Epidermal melanocyte (primary cell): ENCODE measurements around the gene NR1H3.

ENCODE experiments used
- DNase-seq: peaks from one replicate; pipeline ENCODE4 v3.0.0; 2011; ENCODE audit warnings: low spot score; ENCODE audit not compliant: insufficient read length

The NR1H3 gene

DNA sequence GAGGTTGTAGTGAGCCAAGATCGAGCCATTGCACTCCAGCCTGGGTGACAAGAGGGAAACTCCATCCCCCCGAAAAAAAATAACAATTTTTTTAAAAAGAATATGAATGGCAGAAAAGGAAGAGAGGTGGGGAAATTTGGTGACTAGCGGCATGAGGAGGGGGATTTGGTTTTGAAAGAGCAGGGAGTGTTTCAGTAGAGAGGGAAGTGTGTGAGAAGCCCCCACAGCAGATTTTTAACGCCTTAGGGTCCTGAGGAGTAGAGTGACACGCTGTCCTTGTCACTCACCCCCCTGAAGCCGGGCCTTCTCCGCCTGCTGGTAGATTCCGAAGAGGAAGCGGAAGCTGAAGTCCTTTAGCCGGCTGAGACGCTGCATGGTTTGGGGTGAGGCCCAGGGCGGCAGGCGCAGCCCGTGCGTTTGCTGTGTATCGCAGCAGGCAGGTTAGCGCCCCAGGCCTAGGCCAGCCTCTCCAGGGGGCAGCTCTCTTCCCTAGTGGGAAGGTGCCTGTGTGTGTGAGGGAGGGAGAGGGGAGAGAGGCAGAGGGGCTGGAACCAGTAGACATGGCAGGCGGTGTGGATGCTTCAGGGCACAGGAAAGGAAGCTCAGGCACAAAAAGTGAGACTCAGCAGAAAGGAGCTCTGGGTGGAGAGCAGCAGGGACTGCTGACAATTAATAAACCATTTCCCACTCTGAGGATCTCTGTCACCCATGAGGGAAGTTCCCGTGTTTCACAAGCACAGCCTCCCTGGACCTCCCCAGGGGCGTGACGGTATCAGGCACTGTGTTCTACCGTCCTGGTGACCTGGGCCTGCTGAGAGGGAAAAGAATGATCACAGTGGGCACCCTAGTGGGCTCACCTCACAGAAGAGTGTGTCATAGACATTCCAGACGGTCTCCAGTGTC, 13.1 kb upstream of the NR1H3 start:
- DNase-seq = no peak

DNA sequence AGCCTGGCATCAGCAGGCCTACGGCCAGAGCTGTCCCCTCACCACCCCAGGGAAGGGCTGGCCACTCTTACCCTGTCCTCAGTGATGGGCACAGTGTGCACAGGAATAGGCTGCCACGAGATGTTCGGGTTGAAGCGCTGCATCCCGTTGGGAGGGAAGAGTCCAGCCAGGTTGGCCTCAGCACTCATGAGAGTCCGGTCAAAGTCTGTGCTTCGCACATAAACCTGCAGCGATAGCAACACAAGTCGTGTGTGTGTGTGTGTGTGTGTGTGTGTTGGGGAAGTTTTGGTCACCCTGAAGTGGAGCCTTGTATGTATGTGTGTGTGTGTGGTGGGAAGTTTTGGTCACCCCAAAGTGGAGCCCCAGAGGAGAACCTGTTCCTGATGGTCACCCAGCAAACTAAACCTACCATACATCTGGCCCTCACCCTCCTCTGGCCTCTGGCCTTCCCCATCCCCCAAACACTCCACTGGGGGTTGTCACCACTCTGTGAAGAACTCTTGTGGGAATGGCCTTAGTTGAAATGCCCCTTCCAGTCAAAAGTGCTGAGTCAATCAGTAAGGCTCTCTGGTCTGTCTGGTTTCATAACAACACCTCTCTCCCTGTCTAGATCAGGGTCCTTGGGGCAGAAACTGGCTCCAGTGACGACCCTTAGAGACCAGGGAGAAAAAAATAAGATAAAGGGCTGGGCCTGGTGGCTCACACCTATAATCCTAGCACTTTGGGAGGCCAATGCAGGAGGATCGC, 12.0 kb upstream of the NR1H3 start:
- no peak for DNase-seq

DNA sequence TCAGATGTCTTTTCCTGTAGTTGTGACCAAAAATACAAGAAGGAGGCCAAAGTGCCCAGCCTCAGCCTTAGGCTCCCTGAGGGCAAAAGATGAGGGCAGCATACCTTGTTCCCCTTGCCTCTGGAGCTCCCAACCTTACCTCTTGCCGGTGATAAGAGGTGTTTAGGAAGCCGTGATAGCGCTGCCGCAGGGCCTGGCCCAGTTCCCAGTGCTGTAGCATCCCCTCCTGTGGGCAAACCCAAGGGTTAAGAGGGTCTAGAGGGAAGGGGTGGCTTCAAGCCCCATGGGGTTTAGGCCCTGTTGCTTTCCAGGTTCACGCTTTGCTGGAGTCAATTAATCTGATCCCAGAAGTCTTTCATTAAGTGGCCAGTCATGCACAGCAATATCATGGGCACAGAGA, 10.3 kb upstream of the NR1H3 start:
- no peak for DNase-seq

DNA sequence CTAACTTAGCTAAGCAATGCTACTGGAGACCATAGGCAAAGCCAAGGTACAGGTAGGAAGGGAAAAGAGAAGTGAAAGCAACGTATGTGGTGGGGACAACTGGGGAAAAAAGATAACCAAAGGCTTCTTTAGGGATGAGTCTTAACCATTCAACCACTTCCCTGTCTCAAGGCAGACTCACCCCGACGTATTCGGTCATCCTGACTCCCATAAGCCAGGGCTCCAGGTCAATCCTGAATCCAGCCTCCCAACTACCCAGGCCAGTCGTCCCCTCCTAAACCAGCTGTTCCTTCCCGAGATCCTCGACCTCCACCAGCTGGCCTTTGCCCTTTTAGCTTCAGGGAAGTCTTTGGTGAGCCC, 9.5 kb upstream of the NR1H3 start:
- DNase-seq = no peak

DNA sequence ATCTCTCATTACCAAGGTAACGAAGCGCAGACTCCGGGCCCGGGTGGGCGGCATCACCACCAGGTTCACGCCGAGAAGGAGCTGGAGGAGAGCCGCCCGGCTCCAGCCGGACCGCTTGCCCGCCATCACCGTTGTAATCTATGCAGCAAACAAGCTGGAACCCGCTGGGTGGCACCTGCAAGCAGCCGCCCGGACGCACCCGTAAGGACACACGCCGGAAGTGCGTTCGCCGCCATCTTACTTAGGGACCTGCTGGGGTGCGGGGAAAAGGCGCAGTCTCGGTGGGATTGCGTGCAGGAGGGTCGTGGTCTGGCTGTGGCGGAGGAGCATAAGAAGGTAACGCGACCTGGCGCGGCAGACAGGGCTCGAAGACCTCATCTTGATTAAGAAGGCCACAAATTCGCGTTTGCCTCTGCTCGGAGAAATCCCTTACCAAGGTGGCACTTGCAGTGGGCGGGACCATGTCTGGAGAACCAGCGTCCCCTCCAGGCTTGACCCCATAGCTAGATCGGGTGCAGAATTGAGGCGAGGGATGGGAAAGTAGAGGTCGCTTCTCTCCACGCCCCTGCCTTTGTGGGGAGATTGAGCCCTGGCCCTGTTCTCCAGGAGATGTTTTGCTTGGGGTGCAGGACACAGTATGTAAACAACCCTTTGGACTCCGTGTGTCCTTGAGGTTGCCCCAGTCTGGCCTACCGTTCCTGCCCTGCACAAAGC, 9.0 kb upstream of the NR1H3 start, which contains the start of gene ACP2:
Gene ACP2 (minus strand): TSS at position 151 of the 714 bp plus-strand sequence. CDS start 25 bp downstream, at position 126.
- DNase-seq = peak; percentile 50

DNA sequence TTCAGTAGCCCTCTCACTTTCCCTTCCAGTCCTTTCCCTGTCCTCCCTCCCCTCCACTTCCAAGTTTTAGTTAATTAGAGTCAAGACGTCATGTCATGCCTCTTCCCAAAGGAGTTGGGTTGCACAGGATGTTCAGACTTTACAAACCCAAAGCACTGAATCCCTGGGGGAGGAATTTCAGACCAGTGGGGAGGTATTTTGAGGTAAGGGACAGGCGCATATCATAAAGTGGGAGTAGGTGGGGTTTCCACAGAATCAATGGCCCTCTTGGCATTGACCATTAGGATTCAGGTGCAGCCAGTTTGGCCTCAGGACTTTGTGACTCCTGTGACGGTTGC, 8.4 kb upstream of the NR1H3 start:
- no peak for DNase-seq

DNA sequence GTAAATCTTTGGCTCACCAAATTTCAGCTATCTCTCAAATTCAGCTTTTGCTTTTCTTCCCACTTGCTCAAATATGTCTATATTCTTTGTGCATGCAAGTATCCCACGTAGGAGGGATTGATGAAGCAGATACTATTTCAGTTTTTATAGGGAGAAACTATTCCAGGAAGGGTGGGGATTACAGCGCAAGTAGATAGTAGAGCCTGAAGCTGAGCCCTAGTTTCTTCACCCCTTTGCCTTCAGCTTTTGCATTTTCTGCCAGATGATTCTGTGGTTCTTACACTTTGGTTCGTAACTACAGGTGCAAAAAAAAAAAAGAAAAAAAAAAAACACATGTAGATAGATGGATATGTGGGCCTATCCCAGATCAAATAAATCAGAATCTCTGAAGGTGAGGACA, 6.0 kb upstream of the NR1H3 start:
- no peak for DNase-seq

DNA sequence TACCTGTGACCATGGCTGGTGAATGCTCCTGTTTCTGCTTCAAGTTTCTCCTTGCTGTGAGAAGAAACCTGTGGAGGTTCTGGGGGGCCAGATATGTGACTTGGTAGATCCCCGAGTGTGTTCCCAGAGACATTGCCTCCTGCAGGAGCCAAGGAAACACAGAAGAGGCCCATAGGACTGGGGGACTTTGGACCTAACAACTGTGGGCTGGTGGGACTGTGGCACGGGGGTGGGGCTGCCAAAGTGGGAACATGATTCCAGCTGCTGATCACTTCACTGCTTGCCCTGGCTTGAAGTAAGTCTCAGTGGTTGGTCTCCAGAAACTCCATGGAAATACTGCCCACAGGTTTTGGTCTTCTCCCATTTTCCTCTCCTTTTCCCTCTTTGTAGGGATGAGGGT, 4.1 kb upstream of the NR1H3 start:
- DNase-seq = no peak

DNA sequence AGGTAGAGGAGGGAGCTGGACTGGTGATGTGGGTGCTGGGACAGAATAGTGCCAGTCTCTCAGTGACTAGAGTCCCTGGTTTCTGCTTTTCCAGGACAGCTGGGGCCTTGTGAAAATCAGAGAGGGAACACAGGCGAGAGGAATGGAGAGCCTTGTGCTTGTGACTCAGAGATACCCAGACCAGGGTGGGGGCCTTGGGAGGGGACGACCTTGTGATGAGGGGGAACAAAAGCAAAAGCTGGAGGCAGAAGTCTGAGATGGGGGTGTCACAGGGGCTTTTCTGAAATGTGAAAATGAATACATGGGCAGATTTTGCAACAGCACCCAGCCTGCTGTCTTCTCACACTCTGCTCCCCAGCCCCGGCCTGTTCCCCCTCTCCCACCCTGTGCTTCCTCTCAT, 3.4 kb upstream of the NR1H3 start:
- DNase-seq = no peak

DNA sequence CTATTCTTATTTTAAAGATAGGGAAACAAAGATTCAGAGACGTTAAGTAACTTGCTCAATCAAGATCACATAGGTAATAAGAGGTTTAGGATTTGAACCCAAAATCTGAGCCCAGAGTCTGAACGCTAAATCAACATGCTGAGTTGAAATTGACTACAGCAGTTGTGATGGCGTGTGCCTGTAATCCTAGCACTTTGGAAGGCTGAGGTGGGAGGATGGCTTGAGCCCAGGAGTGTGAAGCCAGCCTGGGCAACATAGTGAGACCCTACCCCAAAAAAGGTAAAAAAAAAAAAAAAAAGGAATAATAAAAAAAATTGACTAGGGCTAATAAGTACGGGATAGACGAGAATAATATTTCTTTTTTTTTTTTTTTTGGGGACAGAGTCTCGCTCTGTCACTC, 1.4 kb upstream of the NR1H3 start:
- DNase-seq = no peak

DNA sequence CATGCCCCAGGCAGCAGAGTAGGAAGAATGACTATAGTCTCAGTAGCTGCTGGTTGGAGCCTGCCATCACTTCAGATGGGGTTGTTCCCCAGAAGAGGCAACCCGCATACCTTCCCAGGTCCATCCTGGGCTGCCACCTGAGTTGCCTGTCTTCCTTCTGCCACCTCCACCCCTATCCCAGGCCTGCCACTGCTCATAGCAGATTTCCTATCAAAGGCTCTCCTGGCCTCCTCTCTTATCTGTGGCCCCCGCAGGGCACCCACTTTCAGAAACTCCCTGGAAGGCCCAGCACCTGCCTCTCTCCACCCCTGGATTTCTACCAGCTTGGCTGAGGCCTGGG, 649 bp upstream of the NR1H3 start:
- no peak for DNase-seq

DNA sequence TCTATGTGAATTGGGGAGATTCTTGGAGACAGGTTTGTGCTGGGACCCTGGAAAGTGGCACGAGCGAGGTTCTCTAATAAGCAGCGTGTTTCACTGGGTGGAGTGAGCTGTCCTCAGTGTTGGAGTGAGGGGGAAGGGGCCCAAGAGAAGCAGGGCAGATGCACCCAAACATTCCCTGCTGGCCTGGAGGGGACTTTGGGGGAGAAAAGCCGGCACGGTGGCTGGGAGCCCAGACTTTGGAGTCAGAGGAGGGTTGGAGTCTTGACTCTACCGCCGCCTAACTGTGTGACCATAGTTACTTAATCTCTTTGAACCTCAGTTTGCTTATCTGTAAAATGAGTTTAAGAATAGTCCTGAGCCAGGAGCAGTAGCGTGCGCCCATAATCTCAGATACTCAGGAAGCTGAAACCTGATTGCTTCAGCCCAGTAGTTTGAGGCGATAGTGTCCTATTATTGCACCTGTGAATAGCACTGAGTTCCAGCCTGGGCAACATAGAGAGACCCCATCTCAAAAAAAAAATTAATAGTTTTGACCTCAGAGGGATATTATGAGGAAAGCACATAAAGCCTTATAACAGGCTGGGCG, 614 bp downstream of the NR1H3 start:
- DNase-seq = no peak

DNA sequence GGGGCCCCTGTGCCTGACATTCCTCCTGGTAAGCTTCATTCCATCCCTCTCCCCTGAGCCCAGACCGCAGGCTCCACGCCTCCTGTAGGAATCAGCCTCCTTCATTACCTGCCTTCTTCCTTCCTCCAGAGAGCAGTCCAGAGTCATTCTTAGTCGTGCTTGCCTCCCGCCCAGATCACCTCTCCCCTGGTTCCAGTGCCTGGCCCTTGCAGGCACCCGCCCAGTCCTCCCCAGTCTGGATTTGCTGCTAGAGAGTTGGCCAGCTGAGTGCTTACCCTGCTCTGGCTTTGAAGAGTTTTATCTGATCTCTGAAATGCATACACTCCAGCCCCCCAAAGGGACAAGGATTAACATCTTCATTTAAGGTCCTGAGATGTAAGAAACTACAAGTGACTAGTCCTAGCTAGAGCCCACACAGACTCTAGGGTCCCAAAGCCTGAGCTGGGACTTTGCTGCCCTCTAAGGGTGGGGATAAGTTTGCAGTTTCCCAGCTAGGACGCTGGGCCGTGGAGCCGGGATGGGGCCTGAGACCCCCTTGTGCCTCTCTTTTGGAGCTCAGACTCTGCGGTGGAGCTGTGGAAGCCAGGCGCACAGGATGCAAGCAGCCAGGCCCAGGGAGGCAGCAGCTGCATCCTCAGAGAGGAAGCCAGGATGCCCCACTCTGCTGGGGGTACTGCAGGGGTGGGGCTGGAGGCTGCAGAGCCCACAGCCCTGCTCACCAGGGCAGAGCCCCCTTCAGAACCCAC, 1.6 kb downstream of the NR1H3 start:
- peak; percentile 64 for DNase-seq

DNA sequence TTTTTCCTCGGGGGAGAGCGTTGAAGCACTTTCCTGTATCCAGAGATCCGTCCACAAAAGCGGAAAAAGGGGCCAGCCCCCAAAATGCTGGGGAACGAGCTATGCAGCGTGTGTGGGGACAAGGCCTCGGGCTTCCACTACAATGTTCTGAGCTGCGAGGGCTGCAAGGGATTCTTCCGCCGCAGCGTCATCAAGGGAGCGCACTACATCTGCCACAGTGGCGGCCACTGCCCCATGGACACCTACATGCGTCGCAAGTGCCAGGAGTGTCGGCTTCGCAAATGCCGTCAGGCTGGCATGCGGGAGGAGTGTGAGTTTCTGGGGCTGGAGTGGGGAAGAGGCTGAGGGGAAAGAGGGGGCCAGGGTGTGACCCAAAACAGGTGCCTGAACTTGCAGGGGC, 2.6 kb downstream of the NR1H3 start:
- no peak for DNase-seq

DNA sequence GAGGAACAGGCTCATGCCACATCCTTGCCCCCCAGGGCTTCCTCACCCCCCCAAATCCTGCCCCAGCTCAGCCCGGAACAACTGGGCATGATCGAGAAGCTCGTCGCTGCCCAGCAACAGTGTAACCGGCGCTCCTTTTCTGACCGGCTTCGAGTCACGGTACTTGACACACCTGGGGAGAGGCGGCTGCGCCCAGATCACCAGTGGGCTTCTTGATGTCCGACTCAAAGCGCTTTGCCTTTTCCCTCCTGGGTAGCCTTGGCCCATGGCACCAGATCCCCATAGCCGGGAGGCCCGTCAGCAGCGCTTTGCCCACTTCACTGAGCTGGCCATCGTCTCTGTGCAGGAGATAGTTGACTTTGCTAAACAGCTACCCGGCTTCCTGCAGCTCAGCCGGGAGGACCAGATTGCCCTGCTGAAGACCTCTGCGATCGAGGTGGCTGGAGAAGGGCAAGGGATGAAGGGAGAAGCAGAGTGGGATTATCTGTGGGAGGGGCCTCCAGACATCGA, 3.5 kb downstream of the NR1H3 start:
- DNase-seq = no peak

DNA sequence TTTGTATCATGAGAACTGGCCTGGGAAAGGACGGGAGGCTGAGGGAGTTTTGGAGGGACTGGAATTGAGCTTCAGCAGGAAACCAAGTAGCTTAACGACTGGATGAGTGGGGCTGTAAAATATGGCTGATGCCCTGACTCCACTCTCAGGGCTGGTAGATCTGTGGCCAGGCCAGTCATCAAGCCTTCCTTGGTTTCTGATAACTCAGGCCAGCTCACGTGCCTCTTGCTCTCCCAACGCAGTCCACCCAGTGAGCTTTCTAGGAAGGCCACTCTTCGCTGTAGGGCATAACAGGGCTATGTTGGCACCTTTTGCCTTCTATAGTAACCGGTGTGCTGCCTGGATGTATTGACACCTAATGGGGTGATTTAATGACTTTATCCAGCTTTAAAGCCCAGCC, 6.3 kb downstream of the NR1H3 start:
- DNase-seq = no peak

DNA sequence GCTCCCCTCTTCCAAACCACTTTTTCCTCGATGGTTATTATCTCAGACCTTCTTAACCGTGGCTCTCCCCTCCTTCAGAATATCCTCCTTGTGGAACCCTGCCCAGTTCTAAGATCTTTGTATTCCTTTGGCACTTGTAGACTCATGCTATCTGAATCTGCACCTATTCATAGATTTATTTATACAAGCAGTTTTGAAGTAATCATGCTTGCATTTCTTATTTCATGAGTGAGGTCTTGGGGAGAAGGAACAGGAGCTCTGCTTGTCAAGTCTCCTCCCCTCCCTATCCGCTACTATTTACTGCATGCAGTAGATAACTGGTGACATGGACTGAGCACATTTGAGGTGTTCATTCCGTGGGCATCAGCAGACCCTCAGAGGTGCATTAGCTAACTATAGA, 6.7 kb downstream of the NR1H3 start:
- DNase-seq = no peak

DNA sequence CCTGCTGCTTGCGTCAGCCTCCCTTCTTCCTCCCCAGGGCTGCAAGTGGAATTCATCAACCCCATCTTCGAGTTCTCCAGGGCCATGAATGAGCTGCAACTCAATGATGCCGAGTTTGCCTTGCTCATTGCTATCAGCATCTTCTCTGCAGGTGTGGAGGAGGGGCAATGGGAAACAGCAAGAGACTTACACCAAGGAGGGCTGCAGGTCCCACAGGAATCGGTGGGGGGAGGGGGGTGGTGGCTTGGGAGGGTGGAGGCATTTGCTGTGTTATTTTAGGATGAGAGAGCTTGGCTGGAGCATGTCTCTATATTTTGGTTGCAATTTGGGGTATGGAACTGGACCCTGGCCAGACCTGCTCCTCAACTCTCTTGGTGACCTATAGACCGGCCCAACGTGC, 10.1 kb downstream of the NR1H3 start:
- DNase-seq = no peak

DNA sequence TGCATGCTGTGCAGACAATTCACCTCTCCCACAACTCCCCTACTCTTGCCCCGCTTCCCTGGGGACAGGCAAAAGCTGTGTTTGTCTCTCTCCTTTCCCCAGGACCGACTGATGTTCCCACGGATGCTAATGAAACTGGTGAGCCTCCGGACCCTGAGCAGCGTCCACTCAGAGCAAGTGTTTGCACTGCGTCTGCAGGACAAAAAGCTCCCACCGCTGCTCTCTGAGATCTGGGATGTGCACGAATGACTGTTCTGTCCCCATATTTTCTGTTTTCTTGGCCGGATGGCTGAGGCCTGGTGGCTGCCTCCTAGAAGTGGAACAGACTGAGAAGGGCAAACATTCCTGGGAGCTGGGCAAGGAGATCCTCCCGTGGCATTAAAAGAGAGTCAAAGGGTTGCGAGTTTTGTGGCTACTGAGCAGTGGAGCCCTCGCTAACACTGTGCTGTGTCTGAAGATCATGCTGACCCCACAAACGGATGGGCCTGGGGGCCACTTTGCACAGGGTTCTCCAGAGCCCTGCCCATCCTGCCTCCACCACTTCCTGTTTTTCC, 10.7 kb downstream of the NR1H3 start:
- no peak for DNase-seq

DNA sequence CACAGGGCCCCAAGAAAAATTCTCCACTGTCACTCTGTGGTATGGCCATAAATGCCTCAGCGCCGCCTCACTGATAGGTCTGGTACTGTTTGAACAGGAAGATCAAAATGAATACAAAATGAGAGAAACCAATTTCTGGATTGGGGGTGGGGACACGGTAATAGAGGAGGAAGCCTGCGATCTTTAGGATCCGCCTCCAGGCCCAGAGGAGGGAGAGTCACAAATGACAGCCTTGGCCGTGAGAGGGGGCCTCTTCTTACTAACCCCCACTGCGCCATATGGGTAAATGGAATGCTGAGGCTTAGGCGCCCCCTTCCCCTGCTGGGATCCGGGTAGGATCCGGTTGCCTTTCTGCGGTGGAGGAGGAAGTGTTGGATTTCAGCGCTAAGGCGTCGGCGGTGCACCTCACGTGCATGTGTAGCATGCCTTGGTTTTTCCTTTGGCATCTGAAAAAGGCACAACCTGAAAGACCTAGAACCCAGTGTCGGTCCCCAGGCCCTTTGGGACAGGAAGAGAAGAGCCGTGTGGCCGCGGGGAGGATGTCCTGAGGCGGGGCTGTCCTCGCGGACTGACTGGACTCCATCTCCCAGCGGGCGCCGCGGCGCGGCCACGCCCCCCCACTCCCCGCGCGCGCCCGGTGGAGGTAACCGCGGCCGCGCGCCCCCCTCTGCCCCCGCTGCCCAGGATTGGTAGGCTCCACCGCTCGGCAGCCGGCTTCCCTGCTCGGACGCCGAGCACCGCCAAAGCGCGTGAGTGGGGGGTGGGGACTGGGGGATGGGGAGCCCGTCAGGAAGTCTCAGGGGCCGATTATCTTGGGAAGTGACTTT, 11.4 kb downstream of the NR1H3 start:
- peak; percentile 86 for DNase-seq
